ENCODE results near the gene TMTC4. TPM values are rescaled to one million over a fixed set of nuclear protein-coding genes. Genes with fewer than 3 reads are reported as not detected.

Gene TMTC4
- 25.8 TPM for total RNA-seq

- TF ChIP-seq POLR2AphosphoS5 (IDR thresholded peaks at IDR 0.05; ENCODE audit: insufficient read depth in 1 of 2, low read depth in 1 of 2): no peak
- no peak for DNase-seq (ENCODE audit: extremely low spot score in 2 of 2)
- H3K4me3 ChIP-seq: peak within 1 kb of the TSS; percentile 68 to 97
- intact Hi-C loops (cut with DNase I): loop anchor here (10.0 kb wide), 1 partner anchor 700 kb away; the partner anchor contains the start of gene ZIC5
- peaks cover 28% of the 10 kb centered on the region for H3K4me1 ChIP-seq
- H3K9me3 ChIP-seq: no peaks in the 10 kb centered on the region
- peak within 1 kb of the TSS; percentile 89 for H3K27ac ChIP-seq
- no peaks in the 10 kb centered on the region for H3K36me3 ChIP-seq
- H3K27me3 ChIP-seq: no peaks in the 10 kb centered on the region
These were observed at the start of gene TMTC4 for GRCh38 chr13:100674572-100674871. Gene TMTC4 (minus strand): TSS chr13:100674795. CDS start chr13:100670362, 4,433 bp downstream.

- no peaks in the 10 kb centered on the region for H3K9me3 ChIP-seq
- intact Hi-C loops (cut with DNase I): no loop called here
- TF ChIP-seq CTCF (IDR thresholded peaks at IDR 0.05) (no peak), POLR2AphosphoS5 (IDR thresholded peaks at IDR 0.05; ENCODE audit: insufficient read depth in 1 of 2, low read depth in 1 of 2) (no peak), POLR2A (IDR thresholded peaks at IDR 0.05) (no peak)
- H3K4me1 ChIP-seq: no peaks in the 10 kb centered on the region
- no peak overlapping the region for H3K27ac ChIP-seq
- DNase-seq (ENCODE audit: extremely low spot score in 2 of 2): no peak
- H3K36me3 ChIP-seq: no peaks in the 10 kb centered on the region
- no peak overlapping the region for H3K4me3 ChIP-seq
- H3K27me3 ChIP-seq: no peaks in the 10 kb centered on the region
These were observed 47.9 kb upstream of the TMTC4 start for GRCh38 chr13:100722517-100722916.

GRCh38 chr13:100721885-100722512 lies 47.4 kb upstream of the TMTC4 start:
- no peak overlapping the region for H3K4me3 ChIP-seq
- no peaks in the 10 kb centered on the region for H3K36me3 ChIP-seq
- no peak for TF ChIP-seq POLR2A (IDR thresholded peaks at IDR 0.05)
- TF ChIP-seq POLR2AphosphoS5 (IDR thresholded peaks at IDR 0.05; ENCODE audit: insufficient read depth in 1 of 2, low read depth in 1 of 2): no peak
- TF ChIP-seq CTCF (IDR thresholded peaks at IDR 0.05): peak in 2 of 3 experiments; percentile 25 to 34
- no peak for DNase-seq (ENCODE audit: extremely low spot score in 2 of 2)
- intact Hi-C loops (cut with DNase I): no loop called here
- H3K27ac ChIP-seq: no peak overlapping the region
- H3K27me3 ChIP-seq: no peaks in the 10 kb centered on the region
- no peaks in the 10 kb centered on the region for H3K4me1 ChIP-seq
- H3K9me3 ChIP-seq: no peaks in the 10 kb centered on the region

- Histone ChIP-seq H3K4me3 (no peak overlapping the region), H3K36me3 (no peaks in the 10 kb centered on the region), H3K27me3 (no peaks in the 10 kb centered on the region), H3K27ac (no peak overlapping the region), H3K4me1 (no peaks in the 10 kb centered on the region), H3K9me3 (no peaks in the 10 kb centered on the region)
- no peak for DNase-seq (ENCODE audit: extremely low spot score in 2 of 2)
- TF ChIP-seq CTCF (IDR thresholded peaks at IDR 0.05) (no peak), POLR2AphosphoS5 (IDR thresholded peaks at IDR 0.05; ENCODE audit: insufficient read depth in 1 of 2, low read depth in 1 of 2) (no peak), POLR2A (IDR thresholded peaks at IDR 0.05) (no peak)
- intact Hi-C loops (cut with DNase I): no loop called here
These were observed 41.0 kb upstream of the TMTC4 start for GRCh38 chr13:100715604-100716003.

- TF ChIP-seq POLR2A (IDR thresholded peaks at IDR 0.05) (no peak), POLR2AphosphoS5 (IDR thresholded peaks at IDR 0.05; ENCODE audit: insufficient read depth in 1 of 2, low read depth in 1 of 2) (no peak), CTCF (IDR thresholded peaks at IDR 0.05) (no peak)
- no peaks in the 10 kb centered on the region for H3K4me1 ChIP-seq
- no peaks in the 10 kb centered on the region for H3K27me3 ChIP-seq
- no peak for DNase-seq (ENCODE audit: extremely low spot score in 2 of 2)
- H3K4me3 ChIP-seq: no peak overlapping the region
- no peak overlapping the region for H3K27ac ChIP-seq
- intact Hi-C loops (cut with DNase I): no loop called here
- no peaks in the 10 kb centered on the region for H3K36me3 ChIP-seq
- H3K9me3 ChIP-seq: no peaks in the 10 kb centered on the region
These were observed 39.9 kb upstream of the TMTC4 start for GRCh38 chr13:100714478-100714877.

Data from vagina (tissue), 2 donors.